Loucy (cell line): ENCODE data around the gene C19orf25.

Source experiments
- H2AFZ ChIP-seq: fragments of 200-600 bp; sonication (generic); 2 replicates; pipeline ENCODE4 v1.6.0; 2016; ENCODE audit warnings: antibody characterized with exemption, mild to moderate bottlenecking, low read length, moderate library complexity
- H3F3A ChIP-seq: fragments of 200-600 bp; 2 replicates; pipeline ENCODE4 v1.6.0; 2016; ENCODE audit warnings: antibody characterized with exemption, low read depth, mild to moderate bottlenecking
- H3K27me3 ChIP-seq: fragments of 200-600 bp; sonication (generic); 2 replicates; pipeline ENCODE4 v1.6.1; 2014; ENCODE audit warnings: low read length, mild to moderate bottlenecking; ENCODE audit not compliant: insufficient read depth, poor library complexity, severe bottlenecking
- H3K36me3 ChIP-seq: fragments of 200-600 bp; sonication (generic); 2 replicates; pipeline ENCODE4 v1.6.1; 2016; ENCODE audit warnings: low read length; ENCODE audit not compliant: insufficient read depth
- H3K4me1 ChIP-seq: fragments of 200-600 bp; sonication (generic); 2 replicates; pipeline ENCODE4 v1.5.1; 2014; ENCODE audit warnings: low read length, mild to moderate bottlenecking; ENCODE audit not compliant: insufficient read depth, poor library complexity, severe bottlenecking
- H3K4me2 ChIP-seq: fragments of 200-600 bp; sonication (generic); 2 replicates; pipeline ENCODE4 v1.6.0; 2014; ENCODE audit warnings: antibody characterized with exemption, low read length, low read depth, mild to moderate bottlenecking; ENCODE audit not compliant: poor library complexity, severe bottlenecking
- H3K4me3 ChIP-seq: fragments of 200-600 bp; sonication (generic); 2 replicates; pipeline ENCODE4 v1.5.1; 2014; ENCODE audit warnings: low read length, mild to moderate bottlenecking, mixed read lengths; ENCODE audit not compliant: poor library complexity, severe bottlenecking
- H3K79me2 ChIP-seq: fragments of 200-600 bp; sonication (generic); 2 replicates; pipeline ENCODE4 v1.6.1; 2014; ENCODE audit warnings: low read length; ENCODE audit not compliant: insufficient read depth
- H3K9ac ChIP-seq: fragments of 200-600 bp; sonication (generic); 2 replicates; pipeline ENCODE4 v1.6.0; 2014; ENCODE audit warnings: mild to moderate bottlenecking, low read depth, low read length, moderate library complexity; ENCODE audit not compliant: poor library complexity, severe bottlenecking
- H3K9me2 ChIP-seq: fragments of 200-600 bp; sonication (generic); replicated peaks from 2 replicates; pipeline ENCODE4 v1.6.1; 2016; ENCODE audit warnings: low read depth, low read length, mixed read lengths
- H3K9me3 ChIP-seq: fragments of 200-600 bp; sonication (generic); 2 replicates; pipeline ENCODE4 v1.6.1; 2014; ENCODE audit warnings: mild to moderate bottlenecking, antibody characterized with exemption, low read length, low read depth; ENCODE audit not compliant: insufficient read depth
- H4K20me1 ChIP-seq: fragments of 200-600 bp; sonication (generic); 2 replicates; pipeline ENCODE4 v1.6.0; 2014; ENCODE audit warnings: antibody characterized with exemption, low read length, mild to moderate bottlenecking; ENCODE audit not compliant: insufficient read depth, poor library complexity, severe bottlenecking
- CTCF ChIP-seq: fragments of 200-600 bp; sonication (generic); conservative IDR thresholded peaks from 2 replicates; pipeline ENCODE4 v1.5.1; 2014; ENCODE audit warnings: mild to moderate bottlenecking, antibody characterized with exemption, low read length
- EZH2phosphoT487 ChIP-seq: fragments of 200-600 bp; IDR thresholded peaks from 2 replicates; pipeline ENCODE4 v1.6.1; 2018; ENCODE audit warnings: antibody characterized with exemption, mild to moderate bottlenecking, moderate library complexity, borderline replicate concordance

Gene C19orf25

GRCh38 chr19:1473085-1473851 is 5.7 kb downstream of the C19orf25 start:
- TF ChIP-seq CTCF (no peak), EZH2phosphoT487 (no peak)
- no peak overlapping the region for H3K4me3 ChIP-seq
- no peaks in the 10 kb centered on the region for H3K36me3 ChIP-seq
- H3K9me3 ChIP-seq = no peaks in the 10 kb centered on the region
- H3K27me3 ChIP-seq = no peaks in the 10 kb centered on the region
- H3F3A ChIP-seq = no peaks in the 10 kb centered on the region
- H2AFZ ChIP-seq = no peak overlapping the region
- H3K4me1 ChIP-seq = peaks cover 7% of the 10 kb centered on the region
- no peak overlapping the region for H3K4me2 ChIP-seq
- peaks cover 27% of the 10 kb centered on the region for H4K20me1 ChIP-seq
- peaks cover 26% of the 10 kb centered on the region for H3K79me2 ChIP-seq
- H3K9me2 ChIP-seq = no peaks in the 10 kb centered on the region
- H3K9ac ChIP-seq = no peak overlapping the region

- no peaks in the 10 kb centered on the region for H3F3A ChIP-seq
- peaks cover 25% of the 10 kb centered on the region for H4K20me1 ChIP-seq
- no peak overlapping the region for H3K4me3 ChIP-seq
- no peak overlapping the region for H3K9ac ChIP-seq
- no peaks in the 10 kb centered on the region for H3K36me3 ChIP-seq
- no peaks in the 10 kb centered on the region for H3K9me2 ChIP-seq
- no peak overlapping the region for H3K4me2 ChIP-seq
- no peaks in the 10 kb centered on the region for H3K9me3 ChIP-seq
- TF ChIP-seq CTCF (no peak), EZH2phosphoT487 (no peak)
- peaks cover 18% of the 10 kb centered on the region for H3K79me2 ChIP-seq
- peaks cover 4% of the 10 kb centered on the region for H3K4me1 ChIP-seq
- H2AFZ ChIP-seq = no peak overlapping the region
- H3K27me3 ChIP-seq = no peaks in the 10 kb centered on the region
Measured at GRCh38 chr19:1472231-1473084, 6.6 kb downstream of the C19orf25 start.

GRCh38 chr19:1471515-1472160 is 7.4 kb downstream of the C19orf25 start:
- peaks cover 20% of the 10 kb centered on the region for H4K20me1 ChIP-seq
- peak overlapping the region; percentile 49 for H3K4me2 ChIP-seq
- H3K9me3 ChIP-seq = no peaks in the 10 kb centered on the region
- no peaks in the 10 kb centered on the region for H3K9me2 ChIP-seq
- H3K4me3 ChIP-seq = peak overlapping the region; percentile 3
- no peak overlapping the region for H3K9ac ChIP-seq
- peaks cover 13% of the 10 kb centered on the region; the same call in 1 of the 2 replicates for H3K79me2 ChIP-seq
- H3K36me3 ChIP-seq = no peaks in the 10 kb centered on the region
- TF ChIP-seq CTCF (peak; percentile 50), EZH2phosphoT487 (no peak)
- no peaks in the 10 kb centered on the region for H3K27me3 ChIP-seq
- H2AFZ ChIP-seq = no peak overlapping the region
- no peaks in the 10 kb centered on the region for H3F3A ChIP-seq
- no peaks in the 10 kb centered on the region for H3K4me1 ChIP-seq
